NK-92 (cell line): ENCODE data around the gene KRTAP5-6.

Source experiments
- DNase-seq: peaks from one replicate; lab custom pipeline; 2025; ENCODE audit not compliant: unreplicated experiment; lab: John Stamatoyannopoulos, UW

Gene KRTAP5-6

GRCh38 chr11:1732418-1733008, 35.5 kb downstream of the KRTAP5-6 start:
- DNase-seq, result no peak

GRCh38 chr11:1733009-1733715, 36.2 kb downstream of the KRTAP5-6 start:
- DNase-seq, result no peak

GRCh38 chr11:1733716-1734640, 37.0 kb downstream of the KRTAP5-6 start:
- no peak for DNase-seq

GRCh38 chr11:1734641-1735081, 37.7 kb downstream of the KRTAP5-6 start:
- no peak for DNase-seq

GRCh38 chr11:1735271-1735670, 38.3 kb downstream of the KRTAP5-6 start:
- DNase-seq, result no peak

GRCh38 chr11:1736447-1736992, 39.5 kb downstream of the KRTAP5-6 start:
- no peak for DNase-seq

- no peak for DNase-seq
These were observed 40.2 kb downstream of the KRTAP5-6 start for GRCh38 chr11:1737080-1737757.

GRCh38 chr11:1738380-1738779, 41.4 kb downstream of the KRTAP5-6 start:
- no peak for DNase-seq

GRCh38 chr11:1739576-1739975, 42.6 kb downstream of the KRTAP5-6 start:
- DNase-seq, result no peak

- no peak for DNase-seq
These were observed 44.0 kb downstream of the KRTAP5-6 start for GRCh38 chr11:1740786-1741530.

GRCh38 chr11:1741741-1742140, 44.7 kb downstream of the KRTAP5-6 start:
- no peak for DNase-seq

- DNase-seq, result no peak
These were observed 45.4 kb downstream of the KRTAP5-6 start for GRCh38 chr11:1742371-1742770.

- no peak for DNase-seq
These were observed 46.0 kb downstream of the KRTAP5-6 start for GRCh38 chr11:1742869-1743584.

GRCh38 chr11:1743585-1744136, 46.7 kb downstream of the KRTAP5-6 start:
- DNase-seq, result no peak

GRCh38 chr11:1744137-1744886, 47.3 kb downstream of the KRTAP5-6 start:
- no peak for DNase-seq

- no peak for DNase-seq
These were observed 48.1 kb downstream of the KRTAP5-6 start for GRCh38 chr11:1744891-1745700.

GRCh38 chr11:1745701-1746320, 48.8 kb downstream of the KRTAP5-6 start:
- no peak for DNase-seq
